Ramos (cell line): Measurements from ENCODE around the gene ABCF2.

Experiments used
- in situ Hi-C: fragments of 300-500 bp; cut with MboI; formaldehyde crosslinking; loops from one replicate; pipeline ENCODE4 v1.14.3; 2022; ENCODE audit warnings: low sequenced_read_pairs; ENCODE audit not compliant: unreplicated experiment

ABCF2 gene

DNA sequence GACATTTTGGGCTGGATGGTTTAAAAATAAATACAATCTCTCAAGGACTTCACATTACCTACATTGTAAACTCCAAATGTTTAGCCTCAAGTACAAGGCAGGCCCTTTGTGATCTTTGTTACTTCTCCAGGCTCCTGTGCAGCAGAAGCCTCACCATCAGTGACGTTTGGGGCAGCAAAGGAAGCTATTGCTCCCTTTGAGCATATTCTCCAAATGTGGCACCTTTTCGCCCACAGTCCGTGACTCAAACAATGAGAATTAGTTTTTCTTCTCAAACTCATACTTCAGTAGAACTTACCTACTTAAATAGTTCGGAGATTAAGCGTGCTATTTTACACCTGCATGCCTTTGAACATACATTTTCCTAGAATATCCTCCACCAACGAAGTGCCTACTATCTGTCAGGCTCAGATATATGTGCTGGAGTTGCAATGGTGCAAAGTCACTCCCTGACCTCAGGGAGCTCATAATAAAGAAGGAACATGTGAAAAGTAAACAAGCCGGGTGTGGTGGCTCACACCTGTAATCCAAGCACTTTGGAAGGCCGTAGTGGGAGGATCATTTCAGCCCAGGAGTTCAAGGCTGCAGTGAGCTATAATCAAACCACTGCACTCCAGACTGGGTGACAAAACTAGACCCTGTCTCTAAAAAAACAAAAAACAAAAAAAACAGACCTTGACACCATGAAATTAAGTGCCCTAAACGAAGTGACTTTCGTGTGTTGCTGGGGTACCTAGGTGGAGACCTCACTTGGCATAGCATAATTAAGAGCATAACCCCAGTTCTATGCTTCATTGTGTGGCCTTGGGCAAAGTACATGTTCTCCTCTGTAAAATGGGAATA, 1.2 kb upstream of the ABCF2 start:
- in situ Hi-C loops, result no loop called here

DNA sequence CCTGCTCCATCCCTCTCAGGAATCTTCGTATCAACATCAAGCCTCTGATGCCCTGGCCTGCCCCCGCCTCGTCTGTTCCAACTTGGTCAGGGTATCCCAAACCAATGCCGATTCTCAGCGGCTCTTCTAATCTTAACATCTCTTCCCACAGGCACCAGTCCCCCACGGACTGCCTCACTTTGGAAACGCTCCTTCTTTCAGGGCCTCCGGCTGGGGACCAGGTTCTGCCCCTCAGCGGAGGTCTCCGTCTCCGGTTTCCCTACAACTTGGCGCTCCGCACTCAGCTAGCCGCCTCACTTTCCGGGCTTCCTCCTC, 488 bp downstream of the ABCF2 start:
- in situ Hi-C loops, result no loop called here

DNA sequence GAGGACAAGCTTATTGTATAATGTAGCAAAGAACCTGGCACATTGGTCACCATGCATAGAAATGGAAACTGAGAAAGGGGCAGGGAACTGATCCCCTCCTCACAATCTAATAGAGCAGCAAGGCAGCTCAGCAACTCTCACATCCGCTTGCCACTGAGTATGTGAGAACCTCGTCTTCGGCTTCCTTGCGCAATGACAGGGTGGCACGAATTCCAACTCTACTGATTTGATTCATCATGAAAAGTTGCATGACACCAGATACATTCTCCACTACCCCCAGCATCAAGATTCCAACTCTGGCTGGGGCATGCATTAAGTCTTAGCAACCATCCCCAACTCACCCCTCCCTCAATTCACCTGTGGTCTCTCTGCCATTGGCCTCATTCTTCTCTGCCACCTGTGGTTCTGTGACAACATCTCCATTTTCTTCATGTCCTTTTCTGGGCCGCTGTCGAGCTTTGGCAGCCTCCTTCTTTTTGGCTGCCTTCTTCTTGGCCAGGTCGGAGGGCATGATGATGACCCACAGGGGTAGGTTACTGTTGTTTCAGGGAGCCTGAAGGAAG, 976 bp downstream of the ABCF2 start:
- in situ Hi-C loops, result no loop called here

DNA sequence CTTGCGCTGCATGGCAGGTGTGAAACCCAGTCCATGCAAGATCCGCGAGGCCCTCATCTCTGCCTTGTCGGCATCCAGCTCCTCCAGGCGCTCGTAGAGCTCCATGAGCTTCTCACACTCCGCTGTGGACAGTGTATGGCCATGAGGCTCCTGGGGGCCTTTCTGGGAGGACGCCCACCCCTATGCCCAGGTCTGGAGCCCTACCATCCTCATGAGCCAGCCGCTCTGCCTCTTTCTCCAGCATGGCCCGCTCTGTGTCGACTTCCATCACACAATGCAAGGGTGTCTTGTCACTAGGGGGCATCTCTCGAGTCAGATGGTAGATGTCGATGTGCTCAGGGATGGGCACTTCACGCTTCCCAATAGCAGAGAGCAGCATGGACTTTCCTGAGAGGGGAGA, 3.3 kb downstream of the ABCF2 start:
- in situ Hi-C loops, result no loop called here

DNA sequence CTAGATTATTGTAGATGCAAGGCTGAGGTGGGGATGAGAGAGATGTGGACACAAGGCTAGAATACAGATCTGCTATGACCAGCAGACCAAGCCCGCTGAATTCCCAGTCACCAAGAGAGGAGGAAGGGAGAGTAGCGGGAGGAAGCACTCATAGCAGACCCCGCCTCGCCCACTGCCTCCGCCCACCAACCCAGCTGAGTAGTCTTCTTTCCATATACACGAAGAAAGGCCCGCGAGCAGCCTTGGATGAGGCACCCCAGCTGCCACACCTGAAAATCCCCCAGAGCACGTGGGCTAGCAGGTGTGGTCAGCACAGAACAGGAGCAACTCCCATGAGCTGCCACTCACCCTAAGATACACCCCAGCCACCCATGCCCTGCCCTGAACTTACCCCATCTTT, 8.8 kb downstream of the ABCF2 start:
- in situ Hi-C loops, result no loop called here

DNA sequence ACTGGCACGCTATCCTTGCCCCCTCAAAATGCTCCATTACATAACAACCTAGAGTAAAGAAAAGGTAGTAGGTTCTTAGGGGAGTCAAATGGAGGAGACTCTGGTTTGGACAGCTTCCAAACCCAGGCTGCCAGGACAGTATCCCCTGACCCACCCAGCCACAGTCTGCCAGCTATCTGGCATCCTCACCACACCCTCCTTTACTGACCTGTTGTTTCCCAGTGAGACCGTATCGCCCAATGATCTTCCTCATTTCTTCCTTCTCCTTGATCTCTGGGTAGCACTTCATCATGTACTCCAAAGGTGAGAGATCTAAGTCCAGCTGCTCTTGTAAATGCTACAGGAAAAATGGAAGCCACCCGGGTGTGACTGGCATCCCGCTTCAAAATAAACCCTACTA, 11.6 kb downstream of the ABCF2 start:
- in situ Hi-C loops, result no loop called here

DNA sequence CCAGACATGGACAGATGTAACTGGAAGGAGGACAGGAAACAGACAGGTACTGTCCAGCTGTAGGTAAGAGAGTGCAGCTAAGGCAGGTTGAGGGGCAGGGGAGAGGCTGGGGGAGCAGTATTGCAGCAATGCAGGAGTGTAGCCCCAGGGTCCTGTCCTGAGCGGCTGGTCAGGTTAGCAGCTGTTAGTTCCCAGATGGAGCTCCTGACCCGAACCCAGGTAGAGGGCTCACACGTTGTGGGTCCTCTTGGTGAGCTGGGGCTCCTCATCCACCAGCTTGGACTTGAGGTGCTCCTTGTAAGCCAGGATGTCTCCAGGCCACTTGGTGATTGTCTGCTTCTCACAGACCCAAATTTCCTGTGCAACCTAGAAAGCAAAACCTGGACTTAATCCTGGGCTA, 13.2 kb downstream of the ABCF2 start:
- in situ Hi-C loops, result no loop called here

DNA sequence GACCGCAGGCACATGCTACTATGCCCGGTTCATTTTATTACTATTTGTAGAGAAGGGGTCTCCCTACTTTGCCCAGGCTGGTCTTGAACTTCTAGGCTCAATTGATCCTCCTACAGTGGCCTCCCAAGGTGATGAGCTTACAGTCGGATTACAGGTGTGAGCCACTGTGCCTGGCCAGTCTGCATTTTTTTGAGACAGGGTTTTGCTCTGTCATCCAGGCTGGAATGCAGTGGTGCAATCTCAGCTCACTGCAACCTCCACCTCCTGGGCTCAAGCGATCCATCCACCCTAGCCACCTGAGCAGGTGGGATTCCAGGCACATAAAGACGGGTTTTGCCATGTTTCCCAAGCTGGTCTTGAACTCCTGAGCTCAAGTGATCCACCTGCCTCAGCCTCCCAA, 14.4 kb downstream of the ABCF2 start:
- in situ Hi-C loops, result no loop called here

DNA sequence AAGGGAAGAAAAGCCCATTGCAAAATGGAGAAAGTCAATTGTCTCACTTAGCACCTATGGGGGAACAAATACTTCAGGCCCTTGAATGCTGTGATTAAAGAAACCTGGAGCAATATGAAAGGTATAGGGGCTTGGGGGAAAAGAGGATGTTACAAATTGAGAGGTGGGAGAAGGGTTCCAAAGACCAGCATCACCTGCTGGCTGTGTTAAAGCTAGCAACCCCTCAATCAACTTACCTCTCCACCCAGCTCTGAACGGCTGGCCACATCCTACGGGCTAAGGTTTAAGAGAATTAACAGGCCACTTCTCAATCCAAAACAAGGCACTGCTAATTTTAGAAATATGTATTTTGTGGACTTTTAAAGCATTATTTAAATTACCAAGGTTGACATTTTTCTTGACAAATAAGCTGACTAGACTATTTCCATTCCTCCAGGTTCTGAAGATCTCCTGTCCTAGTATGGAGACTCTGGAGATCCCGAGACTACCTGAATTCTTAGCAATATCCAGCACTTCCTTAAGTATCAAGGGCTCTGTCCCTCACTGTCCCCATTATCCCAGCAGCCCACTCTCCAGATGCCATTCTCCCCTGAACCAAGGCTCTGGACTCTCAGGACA, 15.7 kb downstream of the ABCF2 start:
- in situ Hi-C loops, result no loop called here

DNA sequence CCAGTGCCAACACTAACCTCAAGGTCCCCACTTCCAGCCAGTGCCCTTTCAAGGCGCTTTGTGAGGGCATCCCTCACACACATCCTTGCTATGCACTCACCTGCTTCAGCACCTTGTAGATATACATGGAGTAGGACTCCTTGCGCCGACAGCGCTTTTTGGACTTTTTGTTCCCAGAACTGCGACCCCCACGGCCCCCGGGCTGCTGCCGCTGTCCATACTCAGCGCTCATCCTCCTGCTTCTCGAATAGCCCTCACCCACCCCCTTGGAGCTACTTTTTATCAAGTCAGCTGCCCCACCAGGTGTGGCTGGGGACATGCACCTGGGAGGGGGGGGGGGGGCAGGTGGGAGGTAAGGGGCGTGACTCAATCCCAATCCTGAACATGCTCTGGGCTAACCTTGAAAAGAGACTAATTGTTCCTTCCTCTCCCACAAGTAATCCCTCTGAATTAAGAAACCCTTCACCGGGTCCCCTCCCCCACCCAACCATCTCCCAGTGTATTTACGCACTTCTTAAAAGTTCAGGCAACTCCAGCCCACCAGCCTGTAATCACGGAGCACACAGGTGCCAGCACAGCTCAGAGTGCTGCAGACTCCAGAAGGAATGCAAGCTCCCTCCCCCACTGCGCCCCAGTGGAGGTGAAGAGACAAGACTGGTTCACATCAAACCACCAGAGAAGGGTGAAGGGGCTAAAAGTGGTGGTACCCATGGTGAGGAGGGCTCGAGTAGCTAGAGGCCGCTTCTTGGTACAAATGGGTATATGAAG, 16.7 kb downstream of the ABCF2 start, which contains the start of gene H2BK1:
Gene H2BK1 (minus strand): TSS at position 402 of the 768 bp plus-strand sequence. CDS start 170 bp downstream, at position 232.
- in situ Hi-C loops, result no loop called here

DNA sequence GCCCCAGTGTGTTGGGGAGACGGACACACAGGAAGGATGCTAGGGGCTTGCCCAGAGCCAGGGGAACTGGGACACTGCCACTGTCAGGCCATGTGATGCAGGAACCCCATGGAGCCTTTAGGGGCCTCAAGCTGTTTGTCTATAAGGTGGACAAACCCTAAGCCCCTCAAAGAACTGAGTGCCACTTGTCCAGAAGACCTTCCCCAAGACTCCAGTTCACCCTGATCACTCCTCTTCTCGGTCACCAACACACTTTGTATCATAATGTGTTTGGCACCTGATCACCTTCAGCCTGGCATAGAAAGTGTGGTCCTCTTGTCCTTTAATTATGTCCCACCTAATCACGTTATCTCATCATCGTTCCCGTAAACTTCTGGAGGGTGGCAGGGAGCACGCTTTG, 17.4 kb downstream of the ABCF2 start:
- in situ Hi-C loops, result no loop called here

DNA sequence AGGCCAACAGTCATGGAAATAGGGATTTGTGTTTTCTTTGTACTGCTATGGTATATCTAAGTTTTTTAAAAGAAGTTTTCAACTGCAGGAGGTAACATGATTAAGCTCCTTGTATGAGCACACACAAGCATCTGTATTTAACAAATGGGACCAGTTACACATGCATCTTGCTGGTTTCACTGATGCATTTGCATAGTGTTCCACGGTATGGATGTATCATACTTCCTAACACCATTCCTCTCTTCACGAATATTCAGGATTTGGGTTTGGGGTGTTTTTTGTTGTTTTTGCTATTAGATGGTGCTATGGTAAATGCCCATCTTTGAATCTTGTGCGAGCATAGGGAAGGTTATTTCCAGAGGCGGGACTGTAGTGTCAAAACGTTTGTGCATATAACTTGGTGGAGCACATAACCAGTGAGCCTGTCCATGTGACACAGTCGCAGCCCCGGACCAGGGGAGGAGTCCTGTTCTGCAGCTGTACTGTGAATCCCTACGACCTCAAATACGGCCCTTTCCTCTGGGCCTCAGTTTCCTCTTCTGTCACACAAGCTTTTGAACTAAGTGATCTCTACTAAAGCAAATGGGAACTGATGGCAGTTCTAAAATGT, 18.6 kb downstream of the ABCF2 start:
- in situ Hi-C loops, result no loop called here

DNA sequence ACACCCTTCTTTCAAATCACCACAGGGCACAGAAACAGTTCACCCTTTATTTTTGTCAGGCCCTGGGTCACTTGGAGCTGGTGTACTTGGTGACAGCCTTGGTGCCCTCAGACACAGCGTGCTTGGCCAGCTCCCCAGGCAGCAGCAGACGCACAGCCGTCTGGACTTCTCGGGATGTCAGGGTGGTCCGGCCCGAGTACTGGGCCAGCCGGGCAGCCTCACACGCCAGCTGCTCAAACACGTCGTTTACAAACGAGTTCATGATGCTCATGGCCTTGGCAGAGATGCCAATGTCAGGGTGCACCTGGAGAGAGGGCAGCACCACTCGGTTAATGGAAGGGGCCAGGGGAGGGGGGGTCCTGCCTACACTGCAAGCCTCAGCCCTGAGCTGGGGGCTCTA, 19.2 kb downstream of the ABCF2 start:
- in situ Hi-C loops, result no loop called here

DNA sequence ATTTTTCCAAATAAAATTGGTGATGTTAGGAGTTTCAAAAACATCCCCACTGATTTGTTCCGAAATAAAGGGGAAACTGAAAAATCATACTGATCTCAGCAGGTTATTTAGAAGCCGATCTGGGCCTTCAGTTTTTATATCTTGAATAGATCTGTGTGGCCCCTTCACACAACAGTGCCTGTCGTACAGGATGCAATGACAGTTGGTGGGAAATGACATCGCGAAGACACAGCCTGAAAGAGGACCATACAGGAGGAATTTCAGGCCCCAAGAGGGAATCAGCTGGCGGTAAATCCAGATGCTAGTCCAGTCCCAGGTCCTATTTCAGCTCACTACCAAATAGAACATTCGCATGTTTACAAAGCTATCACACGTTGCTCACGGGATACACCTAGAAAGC, 19.7 kb downstream of the ABCF2 start:
- in situ Hi-C loops, result no loop called here

DNA sequence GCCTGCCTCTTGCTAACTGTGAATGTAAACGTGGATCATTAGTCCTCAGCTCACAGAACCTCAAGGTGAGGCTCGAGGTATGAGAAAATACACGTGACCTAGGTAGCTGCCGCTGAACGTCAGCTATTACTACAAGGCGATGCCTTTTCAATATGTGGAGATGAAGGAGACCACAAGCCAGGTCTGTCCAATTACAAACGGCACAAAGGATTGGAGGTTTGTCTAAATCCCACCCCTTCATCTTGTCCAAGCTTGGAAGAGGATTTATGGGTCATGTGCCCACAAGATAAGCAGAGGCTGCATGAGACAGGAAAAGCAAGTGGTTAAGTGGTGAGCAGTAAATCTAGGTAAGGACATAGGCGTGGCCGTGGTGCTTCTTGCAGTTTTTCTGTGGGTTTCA, 20.1 kb downstream of the ABCF2 start:
- in situ Hi-C loops, result no loop called here

DNA sequence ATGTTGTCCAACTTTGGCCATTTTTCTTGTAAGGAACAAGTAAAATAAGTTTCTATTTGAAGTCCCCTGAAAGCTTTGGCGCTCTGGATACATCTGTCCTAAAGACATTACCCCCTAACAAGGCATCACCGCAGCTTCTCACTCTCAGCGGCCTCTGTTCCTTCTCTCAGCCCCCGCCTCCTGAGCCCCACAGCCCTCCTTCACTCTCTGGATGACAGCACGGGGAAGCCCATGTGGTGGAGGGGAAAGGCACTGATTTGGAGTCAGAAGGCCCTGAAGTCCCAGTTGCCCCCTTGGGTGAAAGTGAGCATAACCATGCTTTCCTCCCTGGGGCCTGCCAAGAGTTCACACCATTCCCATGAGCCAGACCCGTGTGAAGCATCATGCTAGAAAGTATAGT, 21.3 kb downstream of the ABCF2 start:
- in situ Hi-C loops, result no loop called here

DNA sequence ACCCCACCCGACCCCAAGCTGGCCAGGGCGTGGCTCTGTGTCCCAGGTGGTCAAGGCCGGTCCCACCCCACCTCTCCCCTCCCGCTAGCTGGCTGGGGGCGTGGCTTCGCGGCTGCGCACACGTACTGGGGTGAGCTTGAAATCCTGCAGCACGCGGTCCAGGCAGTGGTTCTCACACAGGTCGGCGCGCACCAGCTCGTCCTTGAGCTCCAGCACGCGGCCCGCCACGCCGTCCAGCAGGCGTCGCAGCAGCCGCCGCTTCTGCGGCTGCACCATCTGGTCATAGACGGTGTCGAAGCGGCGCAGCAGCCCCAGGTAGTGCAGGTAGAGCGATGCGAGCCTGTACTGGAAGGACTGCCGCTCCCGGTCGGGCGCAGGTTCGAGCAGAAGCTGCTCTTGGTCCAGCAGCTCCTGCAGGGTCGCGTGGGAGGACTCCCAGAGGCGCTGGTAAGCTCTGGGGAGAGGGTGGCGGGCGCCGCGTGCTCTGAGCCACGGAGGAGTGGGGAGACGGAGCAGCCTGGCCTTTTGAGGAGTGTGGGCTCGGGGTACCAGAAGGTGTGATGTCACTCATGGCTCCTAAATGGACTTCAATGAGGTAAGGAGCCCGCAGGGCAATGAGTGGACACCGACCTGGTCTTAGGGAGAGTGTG, 22.5 kb downstream of the ABCF2 start:
- in situ Hi-C loops, result no loop called here

DNA sequence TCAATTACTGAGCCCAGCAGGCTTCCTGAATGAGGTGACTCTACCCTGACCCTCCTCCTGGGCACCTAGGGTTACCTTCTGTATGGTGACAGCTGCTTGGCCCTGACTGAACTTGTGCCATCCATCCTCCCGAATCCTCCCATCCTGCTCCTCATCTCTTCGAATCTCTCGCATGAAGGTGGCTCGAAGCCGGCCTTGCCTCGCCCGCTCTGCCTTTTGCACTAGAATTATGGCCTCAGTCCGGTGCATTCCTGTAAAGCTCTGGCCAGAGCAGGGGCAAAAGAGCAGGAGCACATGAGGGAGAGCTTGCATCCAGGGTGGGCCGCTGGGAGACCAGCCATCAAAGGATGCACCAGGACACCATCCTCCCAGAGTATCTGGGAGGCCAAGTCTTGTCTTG, 24.2 kb downstream of the ABCF2 start:
- in situ Hi-C loops, result no loop called here

DNA sequence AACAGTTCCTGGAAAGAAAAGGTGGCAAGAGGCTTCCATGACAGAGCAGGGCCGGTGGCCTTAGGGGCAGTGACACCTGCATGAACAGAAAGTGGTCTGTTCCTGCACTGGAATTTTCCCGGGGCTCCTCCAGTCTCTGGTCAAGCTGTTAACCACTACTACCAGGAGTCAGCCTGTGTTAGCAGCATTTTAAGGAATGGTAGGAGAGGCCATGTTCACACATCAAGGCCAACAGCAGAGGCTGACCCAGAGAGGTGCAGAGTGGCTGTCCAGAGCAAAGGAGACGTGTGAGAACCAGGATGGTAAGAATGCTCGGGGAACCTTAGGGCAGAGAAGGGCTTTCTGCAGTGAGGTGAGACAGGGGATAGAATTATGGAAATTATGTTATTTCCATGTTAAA, 25.3 kb downstream of the ABCF2 start:
- in situ Hi-C loops, result no loop called here

DNA sequence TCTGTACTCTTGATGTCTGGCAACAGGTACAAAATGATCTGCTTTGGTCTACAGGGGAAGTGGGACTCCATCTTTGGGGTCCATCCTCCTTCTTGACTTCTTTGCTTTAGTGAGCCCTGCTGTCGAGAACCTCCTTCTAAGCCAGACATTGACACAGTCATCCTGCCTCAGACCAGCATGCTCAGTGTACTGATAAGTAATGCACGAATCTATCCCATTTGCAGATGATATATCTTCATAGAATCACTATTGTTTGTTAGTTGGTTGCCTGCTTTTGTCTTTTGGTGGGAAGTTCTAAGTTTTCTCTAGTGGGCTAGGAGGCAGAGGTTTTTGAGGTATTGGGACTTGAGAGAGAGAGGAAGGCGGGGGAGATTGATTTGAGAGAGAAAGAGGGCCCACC, 25.7 kb downstream of the ABCF2 start:
- in situ Hi-C loops, result no loop called here
